HepG2 (cell line): ENCODE measurements around the gene MSMP. TPM values are rescaled to one million over a fixed set of nuclear protein-coding genes. Genes with fewer than 3 reads are reported as not detected.

Experiments
- DR1 ChIP-seq: sonication (generic); formaldehyde crosslinking; IDR thresholded peaks from 2 replicates; pipeline ENCODE4 v1.8.0; 2021; ENCODE audit warnings: mild to moderate bottlenecking, missing genetic modification reagents, inconsistent platforms
- ERF ChIP-seq: IDR thresholded peaks from 2 replicates; pipeline ENCODE4 v1.6.1; 2018; ENCODE audit warnings: missing biosample characterization, missing genetic modification reagents
- JUN ChIP-seq: sonication (generic); formaldehyde crosslinking; IDR thresholded peaks from 2 replicates; pipeline ENCODE4 v1.4.0; 2020; ENCODE audit warnings: mild to moderate bottlenecking, missing genetic modification reagents
- KAT2B ChIP-seq: fragments of 150-350 bp; IDR thresholded peaks from 2 replicates; pipeline ENCODE4 v1.6.1; 2014; ENCODE audit warnings: low read depth, low read length, borderline replicate concordance
- KAT8 ChIP-seq: IDR thresholded peaks from 2 replicates; pipeline ENCODE4 v1.6.1; 2016; ENCODE audit warnings: missing genetic modification reagents, missing compliant biosample characterization
- MBNL3 ChIP-seq: fragments of 250-450 bp; sonication (Bioruptor Pico); conservative IDR thresholded peaks from 2 replicates; pipeline ENCODE4 v1.8.0; 2022; ENCODE audit warnings: mild to moderate bottlenecking, inconsistent platforms
- PCBP2 ChIP-seq: fragments of 200-400 bp; formaldehyde crosslinking; optimal IDR thresholded peaks from 2 replicates; pipeline ENCODE3; 2018; ENCODE audit warnings: low read length, low read depth; ENCODE audit not compliant: poor library complexity, severe bottlenecking
- PREB ChIP-seq: sonication (generic); formaldehyde crosslinking; IDR thresholded peaks from 2 replicates; pipeline ENCODE4 v1.4.0; 2020; ENCODE audit warnings: missing genetic modification reagents
- RARA ChIP-seq: IDR thresholded peaks from 2 replicates; pipeline ENCODE4 v1.6.1; 2016; ENCODE audit warnings: missing genetic modification reagents, missing compliant biosample characterization
- SRSF1 ChIP-seq: fragments of 200-400 bp; formaldehyde crosslinking; optimal IDR thresholded peaks from 2 replicates; pipeline ENCODE3; 2017; ENCODE audit warnings: mild to moderate bottlenecking, low read depth, low read length, moderate library complexity
- TBL1XR1 ChIP-seq: fragments of 150-350 bp; IDR thresholded peaks from 2 replicates; pipeline ENCODE4 v1.6.1; 2014; ENCODE audit warnings: borderline replicate concordance, low read length; ENCODE audit not compliant: partially characterized antibody
- TBX2 ChIP-seq: sonication (generic); formaldehyde crosslinking; IDR thresholded peaks from 2 replicates; pipeline ENCODE4 v1.5.0; 2020; ENCODE audit warnings: missing genetic modification reagents, mild to moderate bottlenecking, borderline replicate concordance
- THAP11 ChIP-seq: IDR thresholded peaks from 2 replicates; pipeline ENCODE4 v1.6.1; 2016; ENCODE audit warnings: missing biosample characterization, missing genetic modification reagents
- ZNF24 ChIP-seq: fragments of 450-650 bp; IDR thresholded peaks from 2 replicates; pipeline ENCODE4 v1.6.1; 2017; ENCODE audit warnings: antibody characterized with exemption, mild to moderate bottlenecking
- ZNF256 ChIP-seq: sonication (generic); formaldehyde crosslinking; conservative IDR thresholded peaks from 2 replicates; pipeline ENCODE4 v1.4.0; 2020; ENCODE audit warnings: missing genetic modification reagents
- ZNF276 ChIP-seq: sonication (generic); formaldehyde crosslinking; IDR thresholded peaks from 2 replicates; pipeline ENCODE4 v1.4.0; 2020; ENCODE audit warnings: mild to moderate bottlenecking, low read depth, missing genetic modification reagents
- ZNF343 ChIP-seq: sonication (generic); formaldehyde crosslinking; IDR thresholded peaks from 2 replicates; pipeline ENCODE4 v1.4.0; 2020; ENCODE audit warnings: mild to moderate bottlenecking, missing genetic modification reagents
- ZNF766 ChIP-seq: sonication (generic); formaldehyde crosslinking; IDR thresholded peaks from 2 replicates; pipeline ENCODE4 v1.5.0; 2020; ENCODE audit warnings: missing genetic modification reagents, borderline replicate concordance
- ZNF841 ChIP-seq: sonication (generic); formaldehyde crosslinking; IDR thresholded peaks from 2 replicates; pipeline ENCODE4 v1.8.1; 2023; ENCODE audit warnings: missing genetic modification reagents, borderline replicate concordance
- ZSCAN21 ChIP-seq: sonication (generic); formaldehyde crosslinking; IDR thresholded peaks from 2 replicates; pipeline ENCODE4 v1.8.0; 2022; ENCODE audit warnings: mild to moderate bottlenecking, missing genetic modification reagents, moderate library complexity, borderline replicate concordance
- ZZZ3 ChIP-seq: sonication (generic); formaldehyde crosslinking; IDR thresholded peaks from 2 replicates; pipeline ENCODE4 v1.4.0; 2020; ENCODE audit warnings: missing genetic modification reagents, mild to moderate bottlenecking, borderline replicate concordance
- polyA plus RNA-seq, 8 experiments: library from polyadenylated mRNA; depleted of rRNA in 3 of 8; stranded (reverse) in 7 of 8; unstranded in 1 of 8; fragments of >200 nt; fragmentation: Illumina TruSeq in 4 of 8; extraction: Trizol in 4 of 8; gene quantifications; 2 replicates each; pipeline versions ENCODE4 v1.2.1 to v1.2.3, GENCODE V29; 2011 to 2016; ENCODE audit warnings: low read depth in 4 of 8, missing spikeins in 1 of 8, mixed read lengths in 1 of 8; ENCODE audit not compliant: insufficient read depth in 1 of 8
- total RNA-seq, 5 experiments: library from RNA; depleted of rRNA; stranded (reverse); fragments of >200 nt; fragmentation: Illumina TruSeq; extraction: Trizol; gene quantifications; 2 replicates each; pipeline ENCODE4 v1.2.3, GENCODE V29; 2016; ENCODE audit warnings: low read depth in 1 of 5
- TF ChIP-seq, protein P1 (sequence below): sonication (generic); formaldehyde crosslinking; IDR thresholded peaks from 2 replicates; pipeline ENCODE4 v1.4.0; 2020; ENCODE audit warnings: low read depth, mild to moderate bottlenecking, missing genetic modification reagents
- TF ChIP-seq, protein P2 (sequence below): sonication (generic); formaldehyde crosslinking; IDR thresholded peaks from 2 replicates; pipeline ENCODE4 v1.4.0; 2020; ENCODE audit warnings: missing genetic modification reagents

The MSMP gene
- total and polyA plus RNA-seq, 2 of the 13 experiments (the other 11 are each of a cell fraction or from before 2014, with no cell fraction given), result 0.24 to 0.46 TPM

DNA sequence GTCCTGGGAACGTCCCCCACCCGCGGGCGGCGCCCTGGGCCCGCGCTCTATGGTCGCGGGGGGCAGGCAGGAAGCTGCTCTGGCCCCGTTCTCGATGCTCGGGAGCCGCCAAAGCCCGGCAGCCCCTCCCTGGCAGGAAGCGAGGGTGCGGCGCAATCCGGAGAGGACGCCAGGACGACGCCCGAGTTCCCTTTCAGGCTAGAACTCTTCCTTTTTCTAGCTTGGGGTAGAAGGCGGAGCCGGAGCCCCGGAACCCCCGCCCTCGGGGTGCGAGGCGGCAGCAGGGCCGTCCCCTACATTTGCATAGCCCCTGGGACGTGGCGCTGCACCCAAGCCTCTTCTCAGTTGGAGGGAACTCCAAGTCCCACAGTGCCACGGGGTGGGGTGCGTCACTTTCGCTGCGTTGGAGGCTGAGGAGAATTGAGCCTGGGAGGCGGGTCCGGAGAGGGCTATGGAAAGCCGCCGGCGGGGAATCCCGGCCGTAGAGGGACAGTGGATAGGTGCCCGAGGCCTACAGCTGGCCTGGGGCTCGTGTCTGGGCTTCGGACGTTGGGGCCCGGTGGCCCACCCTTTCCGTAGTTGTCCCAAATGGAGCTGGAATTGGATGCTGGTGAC is 21.8 kb downstream of the MSMP start, which contains the start of the genes CREB3 and TLN1 (continued):
- TF ChIP-seq ZNF276 (no peak), TBL1XR1 (no peak), ERF (peak; percentile 73; the same call in 1 of the 2 replicates), ZNF24 (no peak), ZNF766 (CRISPR knock-in tag) (peak; percentile 70), ZSCAN21 (CRISPR knock-in tag) (no peak), KAT8 (CRISPR knock-in tag) (peak; percentile 94), TBX2 (peak; percentile 72), ZNF343 (no peak; the same call in 1 of the 2 replicates), KAT2B (no peak), RARA (0 out of 2 replicates have a peak, but pooled peaks have one; percentile 15), ZZZ3 (CRISPR knock-in tag) (no peak; the same call in 1 of the 2 replicates), MBNL3 (CRISPR knock-in tag) (no peak), ZNF256 (CRISPR knock-in tag) (0 out of 2 replicates have a peak, but pooled peaks have one; percentile 42), PREB (CRISPR knock-in tag) (no peak), SRSF1 (peak; percentile 74), PCBP2 (no peak), JUN (CRISPR knock-in tag) (no peak), THAP11 (CRISPR knock-in tag) (peak; percentile 97), ZNF841 (no peak), DR1 (CRISPR knock-in tag) (peak; percentile 88)
- TF ChIP-seq, protein P1, sequence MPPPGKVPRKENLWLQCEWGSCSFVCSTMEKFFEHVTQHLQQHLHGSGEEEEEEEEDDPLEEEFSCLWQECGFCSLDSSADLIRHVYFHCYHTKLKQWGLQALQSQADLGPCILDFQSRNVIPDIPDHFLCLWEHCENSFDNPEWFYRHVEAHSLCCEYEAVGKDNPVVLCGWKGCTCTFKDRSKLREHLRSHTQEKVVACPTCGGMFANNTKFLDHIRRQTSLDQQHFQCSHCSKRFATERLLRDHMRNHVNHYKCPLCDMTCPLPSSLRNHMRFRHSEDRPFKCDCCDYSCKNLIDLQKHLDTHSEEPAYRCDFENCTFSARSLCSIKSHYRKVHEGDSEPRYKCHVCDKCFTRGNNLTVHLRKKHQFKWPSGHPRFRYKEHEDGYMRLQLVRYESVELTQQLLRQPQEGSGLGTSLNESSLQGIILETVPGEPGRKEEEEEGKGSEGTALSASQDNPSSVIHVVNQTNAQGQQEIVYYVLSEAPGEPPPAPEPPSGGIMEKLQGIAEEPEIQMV (CRISPR knock-in tag), result no peak; the same call in 1 of the 2 replicates
- TF ChIP-seq, protein P2, sequence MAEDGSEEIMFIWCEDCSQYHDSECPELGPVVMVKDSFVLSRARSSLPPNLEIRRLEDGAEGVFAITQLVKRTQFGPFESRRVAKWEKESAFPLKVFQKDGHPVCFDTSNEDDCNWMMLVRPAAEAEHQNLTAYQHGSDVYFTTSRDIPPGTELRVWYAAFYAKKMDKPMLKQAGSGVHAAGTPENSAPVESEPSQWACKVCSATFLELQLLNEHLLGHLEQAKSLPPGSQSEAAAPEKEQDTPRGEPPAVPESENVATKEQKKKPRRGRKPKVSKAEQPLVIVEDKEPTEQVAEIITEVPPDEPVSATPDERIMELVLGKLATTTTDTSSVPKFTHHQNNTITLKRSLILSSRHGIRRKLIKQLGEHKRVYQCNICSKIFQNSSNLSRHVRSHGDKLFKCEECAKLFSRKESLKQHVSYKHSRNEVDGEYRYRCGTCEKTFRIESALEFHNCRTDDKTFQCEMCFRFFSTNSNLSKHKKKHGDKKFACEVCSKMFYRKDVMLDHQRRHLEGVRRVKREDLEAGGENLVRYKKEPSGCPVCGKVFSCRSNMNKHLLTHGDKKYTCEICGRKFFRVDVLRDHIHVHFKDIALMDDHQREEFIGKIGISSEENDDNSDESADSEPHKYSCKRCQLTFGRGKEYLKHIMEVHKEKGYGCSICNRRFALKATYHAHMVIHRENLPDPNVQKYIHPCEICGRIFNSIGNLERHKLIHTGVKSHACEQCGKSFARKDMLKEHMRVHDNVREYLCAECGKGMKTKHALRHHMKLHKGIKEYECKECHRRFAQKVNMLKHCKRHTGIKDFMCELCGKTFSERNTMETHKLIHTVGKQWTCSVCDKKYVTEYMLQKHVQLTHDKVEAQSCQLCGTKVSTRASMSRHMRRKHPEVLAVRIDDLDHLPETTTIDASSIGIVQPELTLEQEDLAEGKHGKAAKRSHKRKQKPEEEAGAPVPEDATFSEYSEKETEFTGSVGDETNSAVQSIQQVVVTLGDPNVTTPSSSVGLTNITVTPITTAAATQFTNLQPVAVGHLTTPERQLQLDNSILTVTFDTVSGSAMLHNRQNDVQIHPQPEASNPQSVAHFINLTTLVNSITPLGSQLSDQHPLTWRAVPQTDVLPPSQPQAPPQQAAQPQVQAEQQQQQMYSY (CRISPR knock-in tag), result peak; percentile 89
